Activated CD8-positive, alpha-beta memory T cell treated with anti-CD3 and anti-CD28 coated beads for 36 hours (primary cell): ENCODE measurements around the gene ZNF800. TPM values are rescaled to one million over a fixed set of nuclear protein-coding genes. Genes with fewer than 3 reads are reported as not detected.
"Not testable (repeated sequence)": the region's sequence is repeated elsewhere in the genome, so short reads cannot be mapped to it uniquely, and the experiment has no call there.

Experiments
- CTCF ChIA-PET: fragments of 350-600 bp; sonication (Branson Sonifier 250); formaldehyde crosslinking; loops from one replicate; lab custom pipeline; 2021; ENCODE audit warnings: antibody characterized with exemption; lab: Charles Lee
- POLR2A ChIA-PET: fragments of 350-600 bp; sonication (Branson Sonifier 250); formaldehyde crosslinking; loops from one replicate; lab custom pipeline; 2021; ENCODE audit warnings: antibody characterized with exemption; lab: Charles Lee
- total RNA-seq, 2 experiments: library from RNA; stranded (reverse); gene quantifications; one replicate each; pipeline ENCODE4 v1.2.3, GENCODE V29; 2021

Gene ZNF800, protein sequence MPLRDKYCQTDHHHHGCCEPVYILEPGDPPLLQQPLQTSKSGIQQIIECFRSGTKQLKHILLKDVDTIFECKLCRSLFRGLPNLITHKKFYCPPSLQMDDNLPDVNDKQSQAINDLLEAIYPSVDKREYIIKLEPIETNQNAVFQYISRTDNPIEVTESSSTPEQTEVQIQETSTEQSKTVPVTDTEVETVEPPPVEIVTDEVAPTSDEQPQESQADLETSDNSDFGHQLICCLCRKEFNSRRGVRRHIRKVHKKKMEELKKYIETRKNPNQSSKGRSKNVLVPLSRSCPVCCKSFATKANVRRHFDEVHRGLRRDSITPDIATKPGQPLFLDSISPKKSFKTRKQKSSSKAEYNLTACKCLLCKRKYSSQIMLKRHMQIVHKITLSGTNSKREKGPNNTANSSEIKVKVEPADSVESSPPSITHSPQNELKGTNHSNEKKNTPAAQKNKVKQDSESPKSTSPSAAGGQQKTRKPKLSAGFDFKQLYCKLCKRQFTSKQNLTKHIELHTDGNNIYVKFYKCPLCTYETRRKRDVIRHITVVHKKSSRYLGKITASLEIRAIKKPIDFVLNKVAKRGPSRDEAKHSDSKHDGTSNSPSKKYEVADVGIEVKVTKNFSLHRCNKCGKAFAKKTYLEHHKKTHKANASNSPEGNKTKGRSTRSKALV
- total RNA-seq = 10 to 100 TPM; 37.8 to 39.2 TPM

DNA sequence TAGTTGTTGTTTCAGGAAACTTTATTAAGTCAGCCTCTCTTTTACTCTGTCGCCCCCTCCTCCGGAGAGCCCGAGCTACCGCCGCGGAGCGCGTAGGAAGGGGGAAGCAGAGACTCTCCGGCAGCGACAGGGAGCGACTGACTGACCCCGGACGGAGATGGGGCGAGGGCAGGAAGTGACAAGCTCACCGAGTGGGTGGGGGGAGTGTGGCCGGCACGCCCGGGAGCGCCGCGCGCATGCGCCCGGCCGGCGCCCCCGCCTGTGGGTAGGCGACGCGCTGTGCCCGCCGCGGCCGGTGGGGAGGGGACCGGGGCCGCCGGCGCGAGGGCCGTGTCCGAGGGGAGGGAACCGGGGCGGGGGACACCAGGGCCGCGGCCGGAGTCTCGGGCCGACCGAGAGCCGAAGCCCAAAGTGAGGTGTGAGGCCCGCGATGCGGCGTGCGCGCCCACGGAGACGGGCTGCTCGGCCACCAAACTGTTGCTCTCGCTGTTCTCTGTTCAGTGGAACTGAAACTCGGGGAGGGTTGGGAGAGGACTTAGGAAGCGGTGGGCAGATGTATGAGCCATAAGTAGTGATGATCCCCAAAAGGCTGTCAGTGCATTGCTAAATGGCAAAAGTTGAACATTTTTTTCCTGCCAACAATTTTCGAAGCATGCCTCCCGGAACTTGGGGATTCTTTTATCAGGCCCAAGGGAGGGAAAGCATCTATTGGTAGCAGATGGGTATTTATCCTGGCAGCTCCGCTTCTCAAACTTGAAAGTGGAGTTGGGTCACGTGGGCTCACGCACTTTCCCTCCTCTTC lies at the start of gene ZNF800:
Gene ZNF800 (minus strand): TSS at position 143 of the 802 bp plus-strand sequence. CDS start 1,151 bp downstream, outside the sequence.
- POLR2A ChIA-PET = interaction anchor here (0.5 to 2.3 kb wide), 7 partner anchors 10 to 464 kb away, joined by 4 to 8 read pairs (median 6); no protein-coding TSS in a partner anchor
- CTCF ChIA-PET = interaction anchor here (1.3 kb wide), 1 partner anchor 55 kb away, joined by 4 read pairs; no protein-coding TSS in a partner anchor

GRCh38 chr7:127440206-127440605 lies 47.7 kb upstream of the ZNF800 start:
- ChIA-PET POLR2A (no interaction called here), CTCF (interaction anchor here (0.5 kb wide), 1 partner anchor 92 kb away, joined by 4 read pairs; no protein-coding TSS in a partner anchor)

DNA sequence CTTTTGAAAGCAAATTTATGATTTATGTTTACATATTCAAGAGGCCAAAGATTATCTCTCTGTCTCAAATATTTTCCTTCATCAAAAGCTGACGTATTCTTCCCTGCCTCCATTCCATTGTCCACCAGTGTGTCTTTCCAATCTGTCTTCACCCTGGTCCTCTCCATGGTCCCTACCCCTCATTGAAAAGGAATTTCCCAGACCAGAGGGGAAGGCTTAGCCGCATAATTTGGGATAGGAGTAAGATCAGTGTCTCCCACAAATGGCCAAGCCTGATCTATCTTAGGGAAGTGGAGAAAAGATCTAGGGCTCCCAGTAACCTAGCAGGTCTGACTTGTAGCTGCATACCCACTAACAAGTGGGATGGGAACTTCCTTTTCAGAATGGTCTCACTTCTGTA lies 46.3 kb upstream of the ZNF800 start:
- ChIA-PET POLR2A (no interaction called here), CTCF (no interaction called here)

DNA sequence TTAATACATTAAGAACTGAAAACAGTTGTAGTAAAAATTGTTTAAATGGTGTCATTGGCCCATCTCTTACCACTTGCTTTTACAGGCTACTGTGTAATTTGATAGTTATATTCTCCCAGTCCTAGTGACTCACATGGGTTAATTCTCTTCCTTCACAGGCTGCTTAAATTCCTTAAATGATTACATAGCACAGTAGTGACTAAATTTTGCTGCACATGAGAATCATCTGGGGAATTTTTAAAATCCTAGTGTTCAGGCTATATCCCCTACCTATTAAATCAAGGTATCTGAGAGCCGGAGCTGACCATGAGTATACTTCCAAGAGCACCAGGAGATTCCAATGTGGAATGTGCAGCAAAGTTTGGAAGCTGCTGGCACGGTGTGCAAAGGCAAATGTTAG lies 45.3 kb upstream of the ZNF800 start:
- CTCF ChIA-PET = no interaction called here

DNA sequence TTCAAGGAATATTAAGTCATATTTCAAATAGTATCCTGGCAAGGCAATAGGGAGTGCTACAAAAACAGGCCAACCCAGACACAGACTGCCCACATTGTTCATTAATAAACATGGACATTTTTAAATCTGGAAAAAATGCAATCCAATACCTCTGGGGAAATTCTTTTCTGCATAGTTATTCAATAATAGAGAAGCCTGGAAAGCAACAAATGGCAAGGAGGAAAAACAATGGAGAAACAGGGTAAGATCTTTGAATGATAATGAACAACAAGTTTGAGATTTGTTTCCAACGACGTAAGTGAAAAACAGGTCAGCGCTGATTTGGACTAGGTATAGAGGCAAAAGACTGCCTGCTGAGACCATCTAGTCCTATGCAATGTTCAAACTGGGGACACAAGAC lies 44.7 kb upstream of the ZNF800 start:
- ChIA-PET POLR2A (no interaction called here), CTCF (no interaction called here)

More for the DNA sequence above, 45.3 kb upstream of the ZNF800 start:
- POLR2A ChIA-PET = no interaction called here

DNA sequence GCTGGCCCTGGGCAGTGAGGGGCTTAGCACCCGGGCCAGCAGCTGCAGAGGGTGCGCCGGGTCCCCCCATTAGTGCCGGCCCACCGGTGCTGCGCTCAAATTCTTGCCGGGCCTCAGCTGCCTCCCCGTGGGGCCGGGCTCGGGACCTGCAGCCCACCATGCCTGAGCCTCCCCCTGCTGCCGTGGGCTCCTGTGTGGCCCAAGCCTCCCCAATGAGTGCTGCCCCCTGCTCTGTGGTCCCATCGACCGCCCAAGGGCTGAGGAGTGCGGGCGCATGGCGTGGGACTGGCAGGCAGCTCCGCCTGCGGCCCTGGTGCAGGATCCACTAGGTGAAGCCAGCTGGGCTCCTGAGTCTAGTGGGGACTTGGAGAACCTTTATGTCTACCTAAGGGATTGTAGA lies 36.8 kb upstream of the ZNF800 start:
- POLR2A ChIA-PET = not testable (repeated sequence)
- CTCF ChIA-PET = interaction anchor here (0.5 kb wide), 1 partner anchor 233 kb away, joined by 4 read pairs; no protein-coding TSS in a partner anchor

DNA sequence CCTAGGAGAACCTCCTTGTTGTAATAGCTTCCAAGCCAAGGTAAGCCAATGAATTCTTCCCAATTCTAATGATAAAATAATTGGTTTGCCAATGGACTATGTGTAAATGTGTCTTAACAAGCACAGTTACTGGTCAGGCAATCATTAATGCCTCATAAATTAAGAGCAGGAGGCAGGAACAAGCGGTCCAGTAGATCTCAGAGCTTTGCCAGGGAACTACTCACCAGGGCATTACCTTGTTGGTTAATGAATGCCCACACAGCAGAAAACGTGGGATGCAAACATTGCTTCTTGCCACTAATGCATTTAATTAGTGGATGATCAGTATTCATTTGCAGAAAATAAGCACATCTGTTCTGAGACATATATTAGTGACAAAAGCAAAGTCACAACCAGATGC lies 26.7 kb upstream of the ZNF800 start:
- CTCF ChIA-PET = no interaction called here
- POLR2A ChIA-PET = no interaction called here

DNA sequence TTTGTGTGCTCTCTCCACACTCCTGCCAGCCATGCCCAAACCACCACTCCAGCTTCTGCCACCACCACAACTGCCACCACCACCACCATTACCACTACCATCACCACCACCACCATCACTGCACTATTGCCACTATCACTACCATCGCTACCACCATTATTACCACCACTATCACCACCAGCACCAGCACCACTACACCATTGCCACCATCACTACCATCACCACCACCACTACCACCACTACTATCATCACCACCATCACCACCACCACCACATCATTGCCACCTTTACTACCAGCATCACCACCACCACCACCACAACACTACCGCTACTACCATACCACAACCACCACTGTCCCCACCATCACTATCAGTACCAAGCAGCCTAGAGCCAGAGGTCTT lies 26.0 kb upstream of the ZNF800 start:
- POLR2A ChIA-PET = no interaction called here
- CTCF ChIA-PET = no interaction called here

- ChIA-PET CTCF (no interaction called here), POLR2A (interaction anchor here (0.5 kb wide), 1 partner anchor 170 kb away, joined by 3 read pairs; no protein-coding TSS in a partner anchor)
These were observed 24.8 kb upstream of the ZNF800 start for GRCh38 chr7:127417346-127417745.

GRCh38 chr7:127415060-127415742 lies 22.7 kb upstream of the ZNF800 start:
- ChIA-PET POLR2A (no interaction called here), CTCF (interaction anchor here (1.5 kb wide), 1 partner anchor 32 kb away, joined by 3 read pairs; no protein-coding TSS in a partner anchor)

GRCh38 chr7:127413962-127414361 lies 21.5 kb upstream of the ZNF800 start:
- ChIA-PET CTCF (interaction anchor here (1.5 kb wide), 1 partner anchor 33 kb away, joined by 3 read pairs; no protein-coding TSS in a partner anchor), POLR2A (no interaction called here)

GRCh38 chr7:127413326-127413725 lies 20.8 kb upstream of the ZNF800 start:
- CTCF ChIA-PET = no interaction called here
- POLR2A ChIA-PET = no interaction called here

DNA sequence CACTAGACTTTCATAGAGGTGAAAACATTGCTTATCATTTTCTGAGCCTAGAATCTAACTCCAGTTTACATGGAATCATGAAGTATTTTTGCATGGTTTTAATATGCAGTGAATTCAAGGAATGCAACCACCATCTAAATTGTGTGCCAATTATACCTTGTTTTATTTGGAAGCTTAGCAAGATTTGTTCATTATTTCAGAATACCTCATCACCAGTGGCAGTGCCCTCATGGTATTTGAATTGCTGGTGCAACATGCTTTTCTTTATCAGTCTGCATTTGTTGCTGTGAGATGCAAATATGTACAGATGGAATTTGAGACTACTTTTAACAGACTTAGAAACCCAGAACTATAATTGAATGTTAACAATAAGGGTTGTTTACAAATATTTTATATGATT lies 18.7 kb upstream of the ZNF800 start:
- POLR2A ChIA-PET = no interaction called here
- CTCF ChIA-PET = no interaction called here

- CTCF ChIA-PET = interaction anchor here (1.1 kb wide), 1 partner anchor 62 kb away, joined by 3 read pairs; no protein-coding TSS in a partner anchor
- POLR2A ChIA-PET = no interaction called here
These were observed 17.1 kb upstream of the ZNF800 start for GRCh38 chr7:127409629-127410028.

- ChIA-PET CTCF (no interaction called here), POLR2A (interaction anchor here (1.9 kb wide), 1 partner anchor 13 kb away, joined by 6 read pairs; the partner anchor contains the start of gene ZNF800)
These were observed 12.0 kb upstream of the ZNF800 start for GRCh38 chr7:127404286-127405072.

- POLR2A ChIA-PET = no interaction called here
- CTCF ChIA-PET = no interaction called here
These were observed 3.7 kb upstream of the ZNF800 start for GRCh38 chr7:127396184-127396583.

DNA sequence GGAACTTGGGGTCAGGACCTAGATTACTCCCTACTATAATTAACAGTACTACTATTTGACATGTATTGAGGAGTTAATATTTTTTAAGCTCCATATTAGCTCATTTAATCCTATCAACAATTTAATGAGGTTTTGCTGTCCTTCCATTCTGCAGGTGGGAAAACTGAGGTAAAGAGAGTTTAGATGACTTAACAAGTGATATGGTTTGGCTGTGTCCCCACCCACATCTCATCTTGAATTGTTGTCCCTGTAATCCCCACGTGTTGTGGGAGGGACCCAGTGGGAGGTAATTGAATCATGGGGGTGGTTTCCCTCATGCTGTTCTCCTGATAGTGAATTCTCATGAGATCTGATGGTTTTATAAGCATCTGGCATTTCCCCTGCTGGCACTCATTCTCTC lies 2.6 kb upstream of the ZNF800 start:
- CTCF ChIA-PET = not testable (repeated sequence)

More for the DNA sequence above, 2.6 kb upstream of the ZNF800 start:
- POLR2A ChIA-PET = not testable (repeated sequence)
